OCI-LY7 (cell line): Measurements from ENCODE around the gene RPS6KA5.

Experiments
- CTCF ChIP-seq: fragments of 200-600 bp; sonication (generic); conservative IDR thresholded peaks from 2 replicates; pipeline ENCODE4 v1.5.1; 2014; ENCODE audit warnings: mild to moderate bottlenecking, antibody characterized with exemption, low read length, moderate library complexity, mixed read lengths
- EZH2phosphoT487 ChIP-seq: fragments of 200-600 bp; sonication (generic); IDR thresholded peaks from 2 replicates; pipeline ENCODE4 v1.6.1; 2018; ENCODE audit warnings: low read depth, borderline replicate concordance, mild to moderate bottlenecking, mixed run types, antibody characterized with exemption, low read length, moderate library complexity, mixed read lengths

DNA sequence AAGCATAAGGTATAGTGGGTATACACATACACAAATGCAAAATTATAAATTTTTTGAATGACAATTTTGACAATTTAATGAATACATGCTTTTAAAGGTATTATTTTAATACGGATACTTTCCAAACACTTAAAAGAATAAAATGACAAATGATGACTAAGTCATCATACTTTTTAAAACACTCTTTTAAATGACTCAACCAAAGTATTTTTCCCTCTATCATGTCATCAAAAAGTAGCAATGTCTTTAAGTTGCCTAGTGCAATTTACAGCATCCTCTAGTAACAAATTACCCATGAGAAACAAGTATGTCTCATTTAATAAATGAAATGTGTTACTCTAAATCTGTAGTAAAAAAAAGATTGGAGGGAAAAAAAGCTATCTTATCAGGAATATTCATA, 73.3 kb downstream of the RPS6KA5 start:
- TF ChIP-seq CTCF = no peak
- no peak for TF ChIP-seq EZH2phosphoT487
